ENCODE data around the gene MARCKSL1.

MARCKSL1 gene

DNA sequence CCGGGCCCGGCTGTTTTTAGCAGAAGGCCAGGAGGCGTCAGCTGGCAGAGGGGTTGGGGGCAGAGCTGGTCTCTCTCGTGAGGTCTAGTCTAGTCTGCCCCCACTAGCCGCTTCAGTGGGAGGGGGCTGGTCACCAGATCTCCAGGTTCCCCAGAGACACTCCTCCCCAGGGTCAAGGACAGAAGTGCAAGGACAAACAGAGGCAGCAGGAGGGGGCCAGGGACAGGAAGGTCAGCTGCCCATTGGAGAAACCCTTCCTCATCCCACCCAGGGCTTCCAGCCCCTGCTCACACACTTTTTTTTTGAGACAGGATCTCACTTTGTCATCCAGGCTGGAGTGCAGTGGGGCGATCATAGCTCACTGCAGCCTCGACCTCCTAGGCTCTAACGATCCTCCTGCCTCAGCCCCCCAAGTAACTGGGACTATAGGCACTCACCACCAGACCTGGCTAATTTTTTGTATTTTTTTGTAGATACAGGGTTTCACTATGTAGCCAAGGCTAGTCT lies 16.3 kb upstream of the MARCKSL1 start:
- no peak for DNase-seq

DNA sequence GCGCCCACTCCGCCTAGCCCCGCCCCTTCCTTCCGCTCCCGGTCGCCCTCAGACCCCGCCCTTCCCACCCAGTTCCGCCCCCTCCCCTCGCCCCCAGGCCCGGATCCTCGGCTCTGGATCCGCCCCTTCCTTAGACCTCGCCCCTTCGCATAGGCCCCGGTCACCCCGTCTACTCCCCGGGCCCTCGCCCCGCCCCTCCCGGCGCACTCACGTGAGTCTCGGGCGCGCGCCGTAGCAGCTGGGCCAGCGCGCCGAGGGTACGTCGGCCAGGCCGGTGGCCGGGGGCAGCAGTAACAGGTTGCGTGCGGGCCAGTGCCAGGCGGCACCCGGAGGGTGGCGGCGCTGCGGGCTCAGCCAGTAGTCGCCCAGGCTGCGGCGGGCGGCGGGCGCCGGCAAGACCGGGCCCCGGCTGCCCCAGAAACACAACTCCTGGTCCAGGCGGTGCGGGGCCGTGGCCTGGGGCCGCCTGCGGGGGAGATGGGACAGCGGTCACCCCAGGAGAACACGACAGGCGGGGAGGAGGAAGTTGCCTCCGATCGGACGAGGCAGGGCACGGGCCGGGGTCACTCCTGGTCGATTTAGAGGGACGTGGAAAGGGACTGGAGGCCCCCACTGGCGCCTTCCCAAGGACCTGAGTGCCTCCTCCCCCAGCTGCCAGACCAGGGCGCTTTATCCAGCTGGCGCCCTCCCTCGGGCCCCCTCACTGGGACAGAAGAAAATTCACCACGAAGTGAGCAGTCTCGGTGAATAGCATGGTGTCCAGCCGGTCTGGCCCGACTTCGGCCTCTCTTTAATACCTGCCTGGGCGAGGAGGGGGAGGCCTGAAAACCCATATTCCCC lies 15.6 kb upstream of the MARCKSL1 start:
- DNase-seq, result peak; percentile 90 to 97

DNA sequence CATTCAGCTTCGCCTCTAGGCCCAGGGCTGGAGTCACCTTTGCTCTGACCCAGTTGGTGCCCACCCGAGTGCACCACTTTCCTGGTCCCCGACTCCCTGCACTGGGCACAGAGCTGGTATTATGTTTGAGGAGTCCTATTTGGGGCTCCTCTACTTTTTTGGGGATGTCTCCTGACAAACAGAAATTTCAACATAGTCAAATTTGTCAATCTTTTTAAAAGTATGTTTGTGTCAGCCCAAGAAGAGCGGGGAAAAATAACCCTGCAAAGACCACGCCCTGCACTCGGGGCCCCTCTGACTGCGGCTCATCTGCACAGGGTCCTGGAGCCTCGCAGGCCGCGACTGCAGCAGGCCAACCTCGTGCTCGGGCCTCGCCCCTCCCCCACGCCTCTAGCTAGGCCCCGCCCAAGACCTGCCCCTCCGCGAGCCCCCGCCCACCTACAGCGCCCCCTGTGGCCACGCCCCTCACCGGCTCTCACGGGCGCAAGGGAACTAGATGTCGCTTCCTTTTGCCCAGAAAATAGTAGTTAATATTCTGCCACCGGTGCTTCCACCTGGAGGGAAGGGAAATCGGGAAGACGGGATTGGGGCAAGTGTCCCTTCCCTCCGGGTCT lies 14.9 kb upstream of the MARCKSL1 start:
- peak in 1 of 2 experiments; percentile 84 for DNase-seq

DNA sequence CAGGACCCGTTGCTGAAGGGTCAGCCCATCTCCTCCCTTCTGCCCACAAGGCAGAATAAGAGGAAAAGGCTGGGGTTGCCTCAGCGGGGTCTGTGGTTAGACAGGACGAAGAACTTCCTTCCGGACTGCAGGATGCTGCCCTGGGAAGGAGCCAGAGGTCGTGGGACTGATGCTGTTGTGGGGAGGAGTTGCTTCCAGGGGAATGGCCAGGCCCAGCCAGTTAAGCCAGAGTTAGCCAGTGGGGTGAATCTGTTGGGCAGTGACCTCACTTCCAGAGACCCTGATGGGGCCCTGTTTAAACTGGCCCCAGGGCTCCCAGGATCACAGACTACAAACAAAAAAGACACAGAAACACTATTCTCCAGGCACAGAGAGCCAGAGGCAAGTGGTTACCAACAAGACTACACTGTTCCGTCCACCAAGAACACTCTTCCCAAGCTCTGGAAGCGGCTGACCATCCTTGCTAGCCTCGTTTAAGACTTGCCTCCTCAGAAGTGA lies 13.2 kb upstream of the MARCKSL1 start:
- DNase-seq, result no peak

DNA sequence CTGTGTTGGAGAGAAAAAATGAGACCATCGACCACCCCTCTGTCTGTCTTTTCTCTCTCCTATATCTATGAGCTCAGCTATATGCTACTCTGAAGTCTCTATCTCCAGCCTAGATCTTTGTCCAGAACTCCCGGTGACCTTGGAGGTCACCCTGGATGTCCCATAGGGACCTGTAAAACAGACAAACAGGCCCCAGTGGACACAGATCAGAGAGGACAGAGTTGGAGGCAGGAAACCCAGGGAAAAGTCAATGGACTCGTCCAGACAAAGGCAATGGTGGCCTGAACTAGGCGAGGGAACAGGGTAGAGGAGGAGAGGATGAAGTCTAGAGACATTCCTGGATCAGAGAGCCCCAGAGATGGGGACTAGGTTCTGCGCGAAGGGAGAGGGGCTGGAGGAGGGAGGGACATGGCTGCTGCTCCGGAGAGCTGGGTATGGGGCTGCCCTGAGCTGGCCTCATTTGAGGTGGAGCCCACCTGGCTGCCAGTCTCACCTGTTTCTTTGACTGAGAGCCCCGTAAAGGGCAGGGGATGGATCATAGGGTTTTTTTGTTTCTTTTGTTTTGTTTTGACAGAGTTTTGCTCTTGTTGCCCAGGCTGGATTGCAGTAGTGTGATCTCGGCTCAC lies 10.6 kb upstream of the MARCKSL1 start:
- DNase-seq, result no peak

DNA sequence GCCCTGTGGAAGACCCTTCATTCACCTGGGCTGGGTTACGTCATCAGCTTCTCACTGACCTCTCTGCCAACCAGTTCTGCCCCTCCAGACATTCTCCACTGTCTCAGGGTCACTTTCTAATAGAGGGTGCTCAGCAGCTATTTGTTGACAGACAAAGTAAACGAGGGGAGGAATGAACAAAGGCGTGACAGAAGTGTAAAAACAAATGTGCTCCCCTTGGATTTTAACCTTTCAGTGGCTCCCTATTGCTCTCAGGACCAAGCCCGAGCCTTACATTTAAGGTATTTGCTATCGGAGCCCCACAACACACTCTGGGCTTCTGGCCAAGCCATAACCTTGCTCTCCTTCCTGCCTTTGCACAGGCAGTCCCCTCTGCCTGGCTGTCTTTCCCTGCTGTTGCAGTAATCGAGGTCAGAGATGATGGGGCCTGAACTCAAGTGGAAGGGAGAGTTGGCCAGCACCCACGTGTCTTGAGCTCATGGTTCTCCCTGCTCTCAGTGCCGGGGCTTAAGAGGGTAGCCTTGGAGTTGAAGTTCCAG lies 9.3 kb upstream of the MARCKSL1 start:
- no peak for DNase-seq

DNA sequence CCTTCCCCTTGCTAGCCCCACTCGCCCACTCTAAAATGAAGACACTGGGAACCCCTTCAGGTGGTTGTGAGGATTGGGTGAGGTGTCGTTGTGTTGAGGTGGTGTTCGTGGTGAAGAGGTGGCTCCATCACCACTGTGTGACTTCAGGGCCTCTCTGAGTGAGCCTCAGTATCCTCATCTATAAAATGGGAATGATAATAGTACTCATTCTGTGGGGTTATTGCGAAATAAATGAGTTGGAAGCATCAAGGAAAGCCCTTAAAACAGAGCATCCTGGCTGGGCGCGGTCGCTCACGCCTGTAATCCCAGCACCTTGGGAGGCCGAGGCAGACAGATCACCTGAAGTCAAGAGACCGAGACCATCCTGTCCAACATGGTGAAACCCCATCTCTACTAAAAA lies 6.7 kb upstream of the MARCKSL1 start:
- DNase-seq, result no peak

DNA sequence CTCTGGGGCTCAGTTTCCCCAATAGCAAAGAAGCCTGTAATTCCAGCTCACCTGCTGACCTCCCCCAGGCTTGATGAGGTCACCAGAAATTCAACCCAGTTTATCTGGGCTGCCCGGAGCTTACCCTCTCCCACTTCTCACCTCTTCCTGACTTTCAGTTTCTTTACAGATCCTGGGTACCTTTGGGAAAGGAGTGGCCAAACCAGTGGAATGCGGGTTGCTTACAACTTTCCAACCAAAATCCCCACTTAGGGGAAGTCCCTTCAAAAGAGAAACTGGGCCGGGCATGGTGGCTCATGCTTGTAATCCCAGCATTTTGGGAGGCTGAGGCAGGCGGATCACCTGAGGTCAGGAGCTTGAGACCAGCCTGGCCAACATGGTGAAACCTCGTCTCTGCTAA lies 5.9 kb upstream of the MARCKSL1 start:
- no peak for DNase-seq

DNA sequence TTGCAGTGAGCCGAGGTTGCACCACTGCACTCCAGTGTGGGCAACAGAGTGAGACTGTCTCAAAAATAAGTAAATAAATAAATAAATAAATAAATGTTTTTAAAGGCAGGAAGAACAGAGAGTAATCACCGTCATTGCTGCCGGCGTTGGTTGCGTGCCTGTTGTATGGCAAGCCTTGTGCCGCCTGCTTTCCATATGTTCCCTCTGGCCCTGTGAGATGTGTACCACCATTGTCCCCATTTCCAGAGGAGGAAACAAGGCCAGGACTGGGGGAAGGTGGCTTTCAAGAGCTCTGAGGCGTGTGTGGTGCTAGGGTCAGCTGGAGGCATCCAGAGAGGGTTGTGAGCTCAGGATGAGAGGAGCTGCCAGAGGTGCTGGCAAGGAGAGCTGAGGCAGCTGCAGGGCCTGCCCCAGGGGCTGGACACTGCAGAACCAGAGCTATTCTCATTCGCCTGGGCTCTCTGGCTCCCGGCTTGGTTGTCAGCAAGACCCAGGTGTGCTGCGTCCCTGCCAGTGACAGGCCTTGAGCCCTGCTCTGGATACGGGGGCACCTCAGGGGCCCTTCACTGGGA lies 5.2 kb upstream of the MARCKSL1 start:
- no peak for DNase-seq

DNA sequence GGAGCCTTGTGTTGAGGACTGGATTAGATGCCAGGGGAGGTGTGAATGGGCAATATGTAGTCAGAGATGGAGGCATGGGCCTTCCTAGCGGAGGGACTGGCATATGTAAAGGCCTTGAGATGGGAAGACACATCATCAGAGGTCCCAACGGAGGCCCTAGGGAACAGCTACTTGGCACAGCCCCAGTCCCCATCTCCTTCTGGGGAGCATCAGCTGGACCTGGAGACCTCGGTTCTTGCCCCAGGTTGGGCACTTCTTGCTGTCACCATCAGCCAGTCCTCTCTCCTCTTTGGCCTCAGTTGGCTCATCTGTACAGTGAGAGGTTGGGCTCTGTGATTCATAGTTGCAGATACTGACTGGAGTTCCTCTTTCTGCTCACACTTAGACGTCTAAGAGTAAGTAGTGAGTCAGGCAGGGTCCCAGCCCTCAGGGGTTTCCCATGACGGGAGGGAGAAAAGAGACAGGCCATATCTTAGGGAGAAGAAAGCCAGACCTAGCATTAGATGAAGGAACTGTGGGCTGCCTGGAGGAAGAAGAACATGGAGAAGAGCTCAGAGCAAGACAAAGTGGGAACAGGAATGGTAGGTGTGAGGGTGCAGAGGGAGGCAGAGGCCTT lies 3.4 kb upstream of the MARCKSL1 start:
- no peak for DNase-seq

DNA sequence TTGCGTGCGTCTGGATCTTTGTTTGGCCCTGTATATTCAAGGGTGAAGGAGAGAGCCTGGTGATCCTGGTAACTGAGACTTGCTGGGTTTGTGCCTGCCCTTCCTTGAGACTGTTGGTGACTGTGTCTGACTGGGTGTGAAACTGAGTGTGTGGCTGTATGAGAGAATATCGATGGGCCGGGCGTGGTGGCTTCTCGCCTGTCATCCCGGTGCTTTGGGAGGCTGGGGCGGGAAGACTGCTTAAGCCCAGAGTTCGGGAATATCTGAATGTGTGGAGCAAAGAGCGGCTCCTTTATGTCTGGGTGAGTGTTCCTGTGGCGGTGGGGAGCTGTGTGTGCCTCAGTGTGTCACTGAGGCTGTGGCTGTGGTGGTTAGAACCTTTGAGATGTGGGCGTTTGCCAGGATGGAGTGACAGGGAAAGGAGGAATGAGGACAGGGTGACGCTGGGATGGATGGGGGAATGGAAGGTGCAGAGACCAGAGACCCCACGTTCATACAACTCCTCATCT lies 2.7 kb upstream of the MARCKSL1 start:
- DNase-seq, result no peak

DNA sequence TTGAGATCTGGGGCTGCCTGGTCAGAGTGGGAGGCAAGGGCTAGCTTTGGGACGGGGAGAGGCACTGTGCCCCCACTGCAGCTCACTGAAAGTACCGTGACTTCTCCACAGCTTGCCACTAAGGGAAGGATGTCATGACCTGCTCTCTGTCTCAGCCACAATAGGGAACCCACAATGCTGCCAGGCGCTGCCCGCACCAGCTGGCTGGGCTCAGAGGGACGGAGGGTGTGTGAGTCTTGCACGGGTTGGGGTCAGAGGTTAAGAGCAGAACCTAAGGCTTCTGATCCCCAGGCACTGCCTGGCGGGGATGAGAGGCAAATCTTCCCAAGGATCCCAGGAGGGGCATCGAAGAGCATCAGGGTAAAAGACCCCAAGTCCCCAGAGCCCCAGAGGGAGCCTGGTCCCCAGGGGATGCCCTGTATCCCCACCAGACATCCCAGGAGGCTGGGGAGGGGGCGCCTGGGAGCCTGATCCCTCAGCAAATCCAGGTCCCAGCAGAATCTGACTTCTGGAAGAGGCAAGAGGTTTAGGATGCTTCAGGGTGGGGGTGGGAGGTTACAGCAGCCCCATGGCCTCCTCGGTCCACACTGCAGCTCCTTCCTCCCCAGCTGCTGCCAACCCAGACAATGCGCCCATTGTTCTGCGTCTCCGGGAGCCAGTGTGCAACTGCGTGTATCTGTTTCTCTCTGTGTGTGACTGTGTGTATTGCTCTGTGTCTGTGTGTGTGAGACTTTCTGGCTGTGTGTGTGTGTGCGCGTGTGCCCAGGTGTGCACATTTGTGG lies 2.0 kb upstream of the MARCKSL1 start:
- DNase-seq, result no peak

DNA sequence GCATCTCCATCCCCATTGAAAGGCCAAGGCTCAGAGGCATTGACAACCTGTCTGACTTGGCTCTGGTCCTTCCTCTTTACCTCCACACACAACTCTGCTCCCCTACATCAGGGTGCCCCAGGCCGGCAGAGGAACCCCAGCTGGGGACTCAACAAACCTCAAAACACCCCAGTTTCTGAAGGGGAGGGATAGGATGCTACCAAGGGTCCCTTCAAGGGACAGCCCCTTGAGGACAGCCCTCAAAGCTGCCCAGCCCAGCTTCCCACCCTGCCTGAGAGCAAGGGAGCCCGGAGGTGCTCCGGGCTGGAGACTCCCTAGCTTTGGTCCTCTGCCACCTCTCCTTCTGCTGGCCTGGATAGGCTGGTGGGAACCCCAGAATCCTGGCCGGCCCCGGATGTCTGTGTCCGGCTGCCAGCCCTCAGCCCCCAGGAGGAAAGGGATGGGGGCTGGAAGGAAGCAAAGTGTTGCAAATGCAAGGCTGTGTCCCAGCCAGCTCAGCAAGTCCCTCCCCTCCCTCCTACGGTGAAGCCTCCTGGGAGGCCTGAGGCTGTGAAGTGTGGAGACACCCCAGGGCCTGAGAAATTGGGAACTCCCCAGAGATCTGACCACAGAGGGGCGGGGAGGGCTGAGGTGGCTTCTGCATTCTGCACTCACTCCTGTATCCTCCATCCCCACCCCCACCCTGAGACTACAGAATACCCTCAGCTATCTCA lies 1.1 kb upstream of the MARCKSL1 start:
- DNase-seq, result no peak

DNA sequence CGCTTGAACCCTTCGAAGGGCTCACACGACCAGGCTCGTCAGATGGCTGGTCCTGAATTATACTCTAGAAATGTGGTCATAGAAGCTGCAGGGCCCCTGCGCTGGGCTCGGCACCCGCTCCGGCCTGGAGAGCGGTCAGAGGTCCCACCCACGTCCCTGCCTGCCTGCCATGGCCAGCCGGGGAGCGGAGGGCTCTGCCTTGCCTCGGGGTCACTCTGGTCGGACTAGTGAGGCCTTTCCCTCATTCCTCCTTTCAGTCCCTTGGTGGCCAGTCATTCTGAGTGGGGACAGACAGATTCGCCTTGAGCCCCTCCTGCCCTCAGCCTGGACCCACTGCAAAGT lies 529 bp upstream of the MARCKSL1 start:
- no peak for DNase-seq

DNA sequence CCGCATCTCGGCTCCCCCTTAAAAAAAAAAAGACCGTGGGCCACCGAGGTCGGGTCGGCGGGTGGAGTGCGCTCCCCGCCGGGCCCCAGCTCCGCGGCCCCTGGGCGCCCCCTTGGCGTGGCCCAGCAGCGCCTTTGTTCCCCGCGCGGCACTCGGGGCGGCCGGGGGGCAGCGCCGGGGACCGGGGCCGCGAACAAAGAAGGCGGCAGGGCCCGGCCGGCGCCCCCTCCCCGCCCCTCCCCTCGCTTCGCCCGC lies 571 bp downstream of the MARCKSL1 start:
- no peak for DNase-seq

DNA sequence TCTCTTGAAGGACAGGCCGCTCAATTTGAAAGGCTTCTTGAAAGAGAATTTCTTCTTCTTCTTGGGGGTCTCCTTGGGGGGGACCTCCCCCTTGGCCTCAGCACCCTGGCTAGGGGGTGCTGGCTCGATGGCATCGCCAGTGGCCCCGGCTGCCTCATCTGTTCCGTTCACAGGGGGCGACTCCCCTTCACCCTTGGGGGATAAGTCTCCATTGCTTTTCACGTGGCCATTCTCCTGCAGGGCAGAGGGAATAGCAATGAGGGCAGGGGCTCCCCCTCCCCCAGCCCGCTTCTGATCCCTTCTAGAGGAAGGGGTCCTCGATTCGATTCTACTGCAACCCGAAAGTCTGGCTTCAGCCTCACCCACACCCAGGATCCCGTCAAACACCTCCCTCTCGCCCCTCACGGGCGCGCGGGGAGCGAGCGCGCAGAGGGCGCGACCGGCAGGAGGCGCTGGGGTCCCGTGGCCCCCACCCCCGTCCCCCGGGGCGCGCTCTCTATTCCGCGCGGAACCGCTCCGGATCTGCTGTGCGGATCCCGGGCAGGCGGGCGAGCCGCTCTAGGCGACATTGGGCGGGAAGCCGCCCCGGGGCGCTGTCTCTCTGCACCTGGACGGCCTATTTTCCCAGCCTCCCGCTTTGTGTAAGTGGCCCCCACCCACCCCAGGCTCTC lies 1.0 kb downstream of the MARCKSL1 start:
- DNase-seq, result peak in 1 of 2 experiments; percentile 35

DNA sequence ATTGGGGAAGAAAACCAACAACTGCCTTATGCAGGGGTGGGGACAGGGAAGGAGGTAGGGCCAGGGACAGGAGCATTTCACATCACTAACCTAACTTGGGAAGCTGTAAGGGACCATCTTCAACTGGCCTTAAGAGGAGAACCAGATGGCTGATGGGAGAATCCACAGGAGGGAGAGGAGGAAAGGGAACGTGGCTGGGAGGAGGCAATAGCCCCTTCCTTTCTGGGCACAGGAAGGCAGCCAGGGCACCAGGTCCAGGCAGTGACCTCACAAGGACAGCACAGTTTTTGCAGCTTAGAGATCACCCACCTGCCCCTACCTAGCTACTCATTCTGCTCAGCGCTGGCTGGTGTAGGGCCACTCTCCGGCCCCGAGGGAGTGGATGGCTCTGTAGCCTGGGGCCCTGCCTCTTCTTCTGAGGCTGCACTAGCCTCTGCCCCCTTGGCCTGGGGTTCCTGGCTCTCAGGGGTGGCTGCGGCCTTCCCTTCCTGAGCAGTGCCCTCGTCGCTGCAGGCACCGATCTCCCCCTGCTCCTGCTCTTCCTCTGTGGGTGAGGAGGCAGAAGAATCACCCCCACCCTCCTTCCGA lies 1.7 kb downstream of the MARCKSL1 start:
- no peak for DNase-seq

DNA sequence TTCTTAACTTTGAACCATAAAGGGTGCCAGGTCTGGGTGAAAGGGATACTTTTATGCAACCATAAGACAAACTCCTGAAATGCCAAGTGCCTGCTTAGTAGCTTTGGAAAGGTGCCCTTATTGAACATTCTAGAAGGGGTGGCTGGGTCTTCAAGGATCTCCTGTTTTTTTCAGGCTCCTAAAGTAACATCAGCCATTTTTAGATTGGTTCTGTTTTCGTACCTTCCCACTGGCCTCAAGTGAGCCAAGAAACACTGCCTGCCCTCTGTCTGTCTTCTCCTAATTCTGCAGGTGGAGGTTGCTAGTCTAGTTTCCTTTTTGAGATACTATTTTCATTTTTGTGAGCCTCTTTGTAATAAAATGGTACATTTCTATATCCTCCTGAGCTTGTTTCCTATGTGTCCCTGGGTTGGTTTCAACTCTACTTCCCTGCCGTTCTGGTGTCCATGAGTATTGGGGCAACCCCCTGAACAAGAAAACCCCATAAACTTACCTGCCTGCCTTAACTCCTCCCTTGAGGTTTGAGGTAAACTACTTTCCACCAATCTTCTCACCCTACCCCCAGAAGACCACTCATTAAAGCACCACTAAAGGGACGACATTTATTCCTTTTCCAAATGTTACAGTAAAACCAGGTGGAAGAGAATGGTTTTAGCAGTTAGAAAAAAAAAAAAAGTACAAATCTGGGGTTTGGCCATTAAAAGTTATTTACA lies 2.6 kb downstream of the MARCKSL1 start:
- no peak for DNase-seq

DNA sequence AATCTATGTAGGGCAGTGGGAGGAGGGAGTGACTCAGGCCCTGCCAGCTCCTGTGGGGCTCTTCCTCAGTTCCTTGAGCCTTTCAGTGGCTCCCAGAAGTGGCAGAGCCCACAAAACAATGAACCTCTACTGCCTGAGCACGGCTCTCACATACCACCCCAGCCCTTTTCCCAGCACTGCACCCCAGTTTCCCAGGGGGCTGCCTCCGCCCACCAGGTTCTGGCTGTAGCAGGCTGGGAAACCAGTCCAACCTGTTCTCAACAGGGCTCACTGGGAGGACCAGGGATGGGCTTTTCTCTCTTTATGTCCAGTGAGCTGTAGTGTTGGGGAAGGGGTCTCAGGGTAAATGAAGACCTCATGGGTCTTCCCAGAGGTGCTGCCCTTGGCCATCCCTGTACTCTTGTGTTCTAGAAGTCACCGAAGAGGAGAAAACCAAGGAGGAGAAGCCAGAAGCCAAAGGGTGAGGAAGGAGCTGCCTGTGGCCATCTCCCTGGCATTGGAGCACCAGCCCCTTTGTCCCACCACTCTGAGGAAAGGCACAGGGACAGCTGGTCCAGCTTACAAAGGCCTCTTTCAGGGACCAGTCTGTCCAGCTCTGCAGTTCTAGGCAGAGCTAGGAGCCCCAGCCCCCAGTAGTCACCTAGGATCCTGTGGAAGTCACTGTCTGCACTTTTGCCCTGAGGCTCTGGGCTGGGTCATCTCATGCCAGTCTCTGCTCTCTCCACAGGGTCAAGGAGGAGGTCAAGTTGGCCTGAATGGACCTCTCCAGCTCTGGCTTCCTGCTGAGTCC lies 3.5 kb downstream of the MARCKSL1 start:
- DNase-seq, result no peak
